Gastrocnemius medialis (tissue), 4 donors: ENCODE measurements around the gene ARHGAP6.

Experiments used
- CTCF ChIP-seq, 5 experiments: fragments of 450-650 bp in 3 of 5; fragments of 200-600 bp in 2 of 5; sonication (generic) in 2 of 5; IDR thresholded peaks in 4 of 5; conservative IDR thresholded peaks in 1 of 5; 1 replicate in 4 of 5; 2 replicates in 1 of 5; pipeline ENCODE4 v1.5.1; 2016 to 2019; ENCODE audit warnings: antibody characterized with exemption in 5 of 5, mild to moderate bottlenecking in 3 of 5, moderate library complexity in 3 of 5
- POLR2A ChIP-seq, 2 donors: fragments of 450-650 bp; IDR thresholded peaks; one replicate each; pipeline ENCODE4 v1.6.1; 2017; ENCODE audit warnings: antibody characterized with exemption in 2 of 2, mild to moderate bottlenecking in 2 of 2, moderate library complexity in 2 of 2

DNA sequence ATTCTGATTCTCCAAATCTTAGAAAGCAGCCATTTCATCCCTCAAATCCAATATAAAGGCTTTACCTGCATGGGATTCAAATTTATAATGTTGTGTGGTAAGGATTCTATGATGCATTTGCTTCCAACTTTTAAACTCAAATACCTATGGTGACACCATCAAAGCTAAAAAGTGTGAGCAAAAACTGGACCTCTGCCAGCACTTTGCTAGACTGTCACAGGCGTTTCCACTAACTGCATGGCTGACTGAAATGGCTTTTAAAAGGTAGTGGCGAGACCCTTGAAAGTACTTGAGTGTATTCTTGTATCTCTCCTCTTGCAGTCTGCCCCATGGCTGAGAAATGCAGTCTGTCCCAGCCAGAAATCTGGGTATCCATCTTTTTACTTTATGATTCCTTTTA, 203.1 kb downstream of the ARHGAP6 start:
- TF ChIP-seq CTCF (IDR thresholded peaks at IDR 0.05 in 4 of 5, conservative IDR thresholded peaks at IDR 0.05 in 1 of 5) = no peak
- TF ChIP-seq POLR2A (IDR thresholded peaks at IDR 0.05) = no peak
